ENCODE results near the gene CLDN15.
A peak's percentile ranks its signal among the peaks of the same experiment; 100 is the strongest.

The CLDN15 gene

DNA sequence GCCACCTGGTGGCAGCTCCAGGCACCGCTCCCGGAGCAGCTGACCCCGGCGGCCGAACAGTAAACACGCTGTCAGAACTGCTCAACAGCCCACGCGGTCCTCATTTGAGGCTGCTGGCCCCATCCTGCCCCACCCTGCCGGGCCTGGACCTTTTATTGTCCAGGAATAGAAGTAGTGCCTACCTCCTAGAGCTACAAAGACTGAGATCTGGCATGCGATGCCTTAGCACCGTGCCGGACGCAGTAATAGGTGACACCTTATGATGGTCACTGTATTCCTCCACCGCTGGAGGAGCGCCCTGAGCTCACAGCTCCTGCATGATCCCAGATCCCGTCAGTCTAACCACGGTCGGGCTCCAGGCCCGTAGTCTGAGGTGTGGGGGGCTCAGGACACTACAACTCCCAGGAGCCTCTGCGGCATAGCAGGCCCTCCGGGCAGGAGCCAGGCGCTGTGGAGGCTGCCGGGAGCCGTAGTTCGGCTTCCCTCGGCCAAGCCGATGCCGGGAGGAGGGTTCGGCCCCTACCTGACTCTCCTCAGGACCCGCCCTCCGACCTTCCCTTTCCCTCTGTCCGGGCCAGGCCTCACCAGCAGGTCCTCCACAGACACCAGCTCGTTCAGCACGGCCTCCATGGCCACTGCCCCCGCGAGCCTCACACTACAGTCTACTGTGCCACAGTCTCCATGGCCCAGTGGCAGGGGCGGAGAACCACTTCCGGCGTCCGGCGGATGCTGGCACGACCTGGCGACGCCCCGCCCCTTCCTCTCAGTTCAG, 7.0 kb upstream of the CLDN15 start, which contains the start of gene FIS1:
TSS of gene FIS1 (minus strand) at position 707 of the 772 bp plus-strand sequence. CDS start at position 630, 77 bp downstream.
- WGBS, 2 experiments, result 0 to 1% methylated on average over 45 of the region's 45 CpGs
- Histone ChIP-seq H3K27ac (ENCODE audit: insufficient read depth, low read depth, low read length, poor library complexity, severe bottlenecking) (peak within 1 kb of the TSS; percentile 22), H3K4me3 (ENCODE audit: insufficient read depth, low read depth, low read length) (peak within 1 kb of the TSS; percentile 100), H3K36me3 (ENCODE audit: control insufficient read depth, insufficient read depth, low read length) (no peaks in the 10 kb centered on the region), H3K27me3 (ENCODE audit: control insufficient read depth, insufficient read depth, low read length, poor library complexity, severe bottlenecking) (no peaks in the 10 kb centered on the region), H3K4me1 (ENCODE audit: control insufficient read depth, insufficient read depth, low read length) (no peaks in the 10 kb centered on the region), H3K9me3 (ENCODE audit: control insufficient read depth, low read length) (no peaks in the 10 kb centered on the region)

- peak overlapping the region; percentile 100 for H3K4me3 ChIP-seq (ENCODE audit: insufficient read depth, low read depth, low read length)
- H3K27me3 ChIP-seq (ENCODE audit: control insufficient read depth, insufficient read depth, low read length, poor library complexity, severe bottlenecking), result no peaks in the 10 kb centered on the region
- no peaks in the 10 kb centered on the region for H3K36me3 ChIP-seq (ENCODE audit: control insufficient read depth, insufficient read depth, low read length)
- no peak overlapping the region for H3K27ac ChIP-seq (ENCODE audit: insufficient read depth, low read depth, low read length, poor library complexity, severe bottlenecking)
- no peaks in the 10 kb centered on the region for H3K9me3 ChIP-seq (ENCODE audit: control insufficient read depth, low read length)
- H3K4me1 ChIP-seq (ENCODE audit: control insufficient read depth, insufficient read depth, low read length), result peaks cover under 1% of the 10 kb centered on the region
- WGBS, 2 experiments, result 49 to 52% methylated on average over 28 of the region's 28 CpGs
These were observed 6.2 kb upstream of the CLDN15 start for GRCh38 chr7:101243646-101244374.

GRCh38 chr7:101241443-101242349, 4.1 kb upstream of the CLDN15 start:
- 91 to 95% methylated on average over 16 of the region's 16 CpGs for WGBS, 2 experiments
- peaks cover 8% of the 10 kb centered on the region for H3K4me1 ChIP-seq (ENCODE audit: control insufficient read depth, insufficient read depth, low read length)
- no peak overlapping the region for H3K27ac ChIP-seq (ENCODE audit: insufficient read depth, low read depth, low read length, poor library complexity, severe bottlenecking)
- no peaks in the 10 kb centered on the region for H3K27me3 ChIP-seq (ENCODE audit: control insufficient read depth, insufficient read depth, low read length, poor library complexity, severe bottlenecking)
- H3K9me3 ChIP-seq (ENCODE audit: control insufficient read depth, low read length), result no peaks in the 10 kb centered on the region
- peaks cover 4% of the 10 kb centered on the region for H3K36me3 ChIP-seq (ENCODE audit: control insufficient read depth, insufficient read depth, low read length)
- H3K4me3 ChIP-seq (ENCODE audit: insufficient read depth, low read depth, low read length), result no peak overlapping the region

- Histone ChIP-seq H3K27ac (ENCODE audit: insufficient read depth, low read depth, low read length, poor library complexity, severe bottlenecking) (no peak overlapping the region), H3K36me3 (ENCODE audit: control insufficient read depth, insufficient read depth, low read length) (peaks cover 4% of the 10 kb centered on the region), H3K4me1 (ENCODE audit: control insufficient read depth, insufficient read depth, low read length) (peaks cover 8% of the 10 kb centered on the region), H3K9me3 (ENCODE audit: control insufficient read depth, low read length) (no peaks in the 10 kb centered on the region), H3K27me3 (ENCODE audit: control insufficient read depth, insufficient read depth, low read length, poor library complexity, severe bottlenecking) (no peaks in the 10 kb centered on the region), H3K4me3 (ENCODE audit: insufficient read depth, low read depth, low read length) (no peak overlapping the region)
- 95 to 96% methylated on average over 12 of the region's 12 CpGs for WGBS, 2 experiments
These were observed 3.4 kb upstream of the CLDN15 start for GRCh38 chr7:101241015-101241363.

GRCh38 chr7:101240226-101241014, 2.8 kb upstream of the CLDN15 start:
- Histone ChIP-seq H3K4me1 (ENCODE audit: control insufficient read depth, insufficient read depth, low read length) (peaks cover 8% of the 10 kb centered on the region), H3K4me3 (ENCODE audit: insufficient read depth, low read depth, low read length) (no peak overlapping the region), H3K36me3 (ENCODE audit: control insufficient read depth, insufficient read depth, low read length) (peaks cover 4% of the 10 kb centered on the region), H3K27me3 (ENCODE audit: control insufficient read depth, insufficient read depth, low read length, poor library complexity, severe bottlenecking) (no peaks in the 10 kb centered on the region), H3K27ac (ENCODE audit: insufficient read depth, low read depth, low read length, poor library complexity, severe bottlenecking) (no peak overlapping the region), H3K9me3 (ENCODE audit: control insufficient read depth, low read length) (no peaks in the 10 kb centered on the region)
- WGBS, 2 experiments, result 94 to 95% methylated on average over 32 of the region's 32 CpGs

- peaks cover 8% of the 10 kb centered on the region for H3K4me1 ChIP-seq (ENCODE audit: control insufficient read depth, insufficient read depth, low read length)
- no peaks in the 10 kb centered on the region for H3K9me3 ChIP-seq (ENCODE audit: control insufficient read depth, low read length)
- peaks cover 4% of the 10 kb centered on the region for H3K36me3 ChIP-seq (ENCODE audit: control insufficient read depth, insufficient read depth, low read length)
- 93 to 95% methylated on average over 9 of the region's 9 CpGs for WGBS, 2 experiments
- no peak overlapping the region for H3K4me3 ChIP-seq (ENCODE audit: insufficient read depth, low read depth, low read length)
- H3K27me3 ChIP-seq (ENCODE audit: control insufficient read depth, insufficient read depth, low read length, poor library complexity, severe bottlenecking), result no peaks in the 10 kb centered on the region
- no peak overlapping the region for H3K27ac ChIP-seq (ENCODE audit: insufficient read depth, low read depth, low read length, poor library complexity, severe bottlenecking)
These were observed 2.3 kb upstream of the CLDN15 start for GRCh38 chr7:101239951-101240220.

DNA sequence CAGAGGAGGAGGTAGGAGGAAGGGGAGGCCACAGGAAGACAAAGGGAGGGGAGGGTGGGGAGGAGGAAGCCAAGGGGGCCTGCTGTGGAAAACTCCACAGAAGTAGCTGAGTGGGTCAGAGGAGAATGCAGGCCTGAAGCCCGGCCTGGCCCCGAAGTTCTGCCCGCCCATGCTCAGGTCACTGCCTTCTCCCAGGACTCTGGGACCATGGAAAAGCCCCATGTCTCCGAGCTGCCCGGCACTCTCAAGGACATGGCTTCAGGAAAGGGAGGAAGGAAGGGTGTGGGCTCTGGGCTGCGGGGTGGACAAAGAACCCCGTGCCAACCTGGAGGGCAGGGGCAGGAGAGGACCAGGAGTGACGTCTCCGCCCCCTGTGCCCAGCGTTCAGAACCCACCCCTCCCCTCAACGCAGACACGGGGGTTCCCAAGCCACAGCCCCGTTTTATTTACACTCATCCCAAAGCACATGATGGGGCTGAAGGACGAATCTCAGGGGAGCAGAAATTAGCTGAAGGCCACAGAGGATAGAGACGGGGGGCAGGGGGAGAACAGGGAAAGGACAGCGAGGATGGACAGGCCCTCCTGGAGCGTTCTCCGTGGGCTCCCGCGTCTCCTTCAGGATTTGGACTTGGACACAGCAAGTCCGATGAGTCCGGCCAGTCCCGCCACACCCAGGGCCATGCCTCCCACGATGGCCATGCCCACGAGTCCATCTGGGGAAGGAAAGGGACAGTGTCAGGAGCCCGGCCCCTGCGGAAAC, 1.8 kb upstream of the CLDN15 start:
- Histone ChIP-seq H3K4me3 (ENCODE audit: insufficient read depth, low read depth, low read length) (no peak overlapping the region), H3K27ac (ENCODE audit: insufficient read depth, low read depth, low read length, poor library complexity, severe bottlenecking) (no peak overlapping the region), H3K4me1 (ENCODE audit: control insufficient read depth, insufficient read depth, low read length) (peaks cover 8% of the 10 kb centered on the region), H3K36me3 (ENCODE audit: control insufficient read depth, insufficient read depth, low read length) (peaks cover 4% of the 10 kb centered on the region), H3K9me3 (ENCODE audit: control insufficient read depth, low read length) (no peaks in the 10 kb centered on the region), H3K27me3 (ENCODE audit: control insufficient read depth, insufficient read depth, low read length, poor library complexity, severe bottlenecking) (no peaks in the 10 kb centered on the region)
- 89 to 92% methylated on average over 27 of the region's 27 CpGs for WGBS, 2 experiments

DNA sequence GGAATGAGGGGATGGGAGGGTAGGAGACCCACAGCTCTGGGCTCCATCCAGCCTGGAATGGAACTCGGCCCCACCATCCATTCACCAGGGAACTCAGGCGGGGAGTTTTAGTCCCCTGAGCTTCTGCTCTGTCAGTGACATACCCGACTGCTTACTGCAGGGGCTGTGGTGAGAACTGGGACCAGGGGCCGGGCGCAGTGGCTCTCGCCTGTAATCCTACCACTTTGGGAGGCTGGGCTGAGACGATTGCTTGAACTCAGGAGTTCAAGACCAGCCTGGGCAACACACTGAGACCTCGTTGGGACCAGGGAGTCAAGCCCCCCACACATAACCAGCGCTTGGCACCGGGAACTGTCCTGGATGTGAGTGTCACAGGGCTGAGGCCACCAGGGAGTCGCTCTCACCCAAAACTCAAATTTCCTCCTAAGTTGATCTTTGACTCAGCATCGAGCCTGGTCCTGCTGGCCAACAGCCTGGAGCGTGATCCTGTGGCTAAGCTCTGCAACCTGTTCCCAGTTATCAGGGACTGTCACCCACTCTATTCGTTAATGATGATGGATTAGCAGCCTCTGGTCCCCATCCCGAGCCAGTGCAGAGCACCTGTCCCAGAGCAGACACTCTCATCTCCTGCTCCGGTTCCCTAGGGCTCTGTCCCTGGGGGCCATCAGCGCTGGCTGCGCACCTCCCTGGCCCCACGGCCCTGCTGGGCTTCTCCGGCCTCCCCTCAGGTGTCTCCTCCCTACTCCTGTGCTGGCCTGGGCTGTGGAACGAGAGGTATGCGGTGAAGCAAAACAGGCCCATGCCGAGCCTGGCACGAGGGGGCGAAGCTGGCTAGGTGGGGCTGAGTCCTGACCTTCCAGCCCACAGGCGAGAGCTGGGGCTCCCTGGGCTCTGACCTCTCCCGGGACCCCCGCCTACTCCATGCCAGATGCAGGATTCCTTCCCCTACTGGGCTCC, 902 bp upstream of the CLDN15 start:
- Histone ChIP-seq H3K27ac (ENCODE audit: insufficient read depth, low read depth, low read length, poor library complexity, severe bottlenecking) (no peak overlapping the region), H3K4me3 (ENCODE audit: insufficient read depth, low read depth, low read length) (no peak overlapping the region), H3K9me3 (ENCODE audit: control insufficient read depth, low read length) (no peaks in the 10 kb centered on the region), H3K36me3 (ENCODE audit: control insufficient read depth, insufficient read depth, low read length) (peaks cover 4% of the 10 kb centered on the region), H3K4me1 (ENCODE audit: control insufficient read depth, insufficient read depth, low read length) (peaks cover 8% of the 10 kb centered on the region), H3K27me3 (ENCODE audit: control insufficient read depth, insufficient read depth, low read length, poor library complexity, severe bottlenecking) (no peaks in the 10 kb centered on the region)
- 84 to 86% methylated on average over 28 of the region's 28 CpGs for WGBS, 2 experiments

Data from ectodermal cell (in vitro differentiated cells).